ENCODE results near the gene SLX9. TPM values are rescaled to one million over a fixed set of nuclear protein-coding genes. Genes with fewer than 3 reads are reported as not detected.

Gene SLX9
- total and polyA plus RNA-seq, 7 donors, result 9.7 to 38.8 (median 20.7) TPM

DNA sequence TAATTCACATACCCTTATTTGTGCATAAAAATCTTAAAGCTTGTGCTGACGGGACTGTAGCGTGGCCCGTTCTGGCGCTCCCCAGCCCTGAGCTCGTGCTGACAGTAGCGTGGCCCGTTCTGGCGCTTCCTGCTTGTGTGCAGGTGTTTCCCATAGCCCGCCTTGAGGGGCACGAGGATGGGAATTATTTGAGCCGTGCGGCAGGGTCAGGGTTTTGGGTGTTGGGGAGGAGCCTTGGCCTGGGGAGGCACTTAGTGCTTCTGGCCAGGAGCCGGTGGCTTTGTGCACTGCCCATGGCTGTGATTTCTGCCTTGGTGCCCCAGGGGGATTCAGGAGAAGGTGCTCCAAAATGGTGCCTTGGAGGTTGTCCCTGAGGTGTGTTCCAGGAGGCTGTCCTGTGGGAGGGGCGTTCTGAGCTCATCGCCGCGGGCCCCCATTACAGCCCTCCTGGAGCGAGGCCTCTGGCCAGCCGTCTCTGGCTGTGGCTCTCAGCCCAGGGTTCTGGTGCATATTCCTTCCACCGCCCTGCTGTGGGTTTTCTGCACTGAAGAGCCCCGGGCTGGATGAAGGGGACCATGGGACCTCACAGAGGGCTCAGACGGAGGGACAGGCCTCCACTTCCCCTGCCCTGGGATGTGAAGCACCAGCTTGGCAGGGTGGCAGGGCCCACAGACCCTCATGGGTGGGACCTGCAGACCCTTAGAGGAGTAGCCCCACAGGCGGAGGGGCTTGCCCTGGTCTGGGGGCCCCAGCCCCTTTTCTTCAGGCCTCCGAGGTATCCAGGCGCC, 6.6 kb downstream of the SLX9 start:
- DNase-seq, result peak; percentile 66
- no peaks in the 10 kb centered on the region for H3K9me3 ChIP-seq
- TF ChIP-seq POLR2A (IDR thresholded peaks at IDR 0.05), result no peak
- TF ChIP-seq POLR2AphosphoS5 (IDR thresholded peaks at IDR 0.05), result no peak
- TF ChIP-seq, protein P1, sequence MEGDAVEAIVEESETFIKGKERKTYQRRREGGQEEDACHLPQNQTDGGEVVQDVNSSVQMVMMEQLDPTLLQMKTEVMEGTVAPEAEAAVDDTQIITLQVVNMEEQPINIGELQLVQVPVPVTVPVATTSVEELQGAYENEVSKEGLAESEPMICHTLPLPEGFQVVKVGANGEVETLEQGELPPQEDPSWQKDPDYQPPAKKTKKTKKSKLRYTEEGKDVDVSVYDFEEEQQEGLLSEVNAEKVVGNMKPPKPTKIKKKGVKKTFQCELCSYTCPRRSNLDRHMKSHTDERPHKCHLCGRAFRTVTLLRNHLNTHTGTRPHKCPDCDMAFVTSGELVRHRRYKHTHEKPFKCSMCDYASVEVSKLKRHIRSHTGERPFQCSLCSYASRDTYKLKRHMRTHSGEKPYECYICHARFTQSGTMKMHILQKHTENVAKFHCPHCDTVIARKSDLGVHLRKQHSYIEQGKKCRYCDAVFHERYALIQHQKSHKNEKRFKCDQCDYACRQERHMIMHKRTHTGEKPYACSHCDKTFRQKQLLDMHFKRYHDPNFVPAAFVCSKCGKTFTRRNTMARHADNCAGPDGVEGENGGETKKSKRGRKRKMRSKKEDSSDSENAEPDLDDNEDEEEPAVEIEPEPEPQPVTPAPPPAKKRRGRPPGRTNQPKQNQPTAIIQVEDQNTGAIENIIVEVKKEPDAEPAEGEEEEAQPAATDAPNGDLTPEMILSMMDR (IDR thresholded peaks at IDR 0.05), result no peak
- no peak for TF ChIP-seq EP300 (IDR thresholded peaks at IDR 0.05)
- H3K27me3 ChIP-seq, result no peaks in the 10 kb centered on the region
- no peak overlapping the region for H3K27ac ChIP-seq
- 83 to 94% methylated on average over 25 of the region's 25 CpGs for WGBS, 2 donors
- peaks cover 0 to 24% (median 22%) of the 10 kb centered on the region in 4 donors for H3K4me1 ChIP-seq
- no peak overlapping the region for H3K4me3 ChIP-seq
- peaks cover 0 to 39% (median 7%) of the 10 kb centered on the region in 4 donors for H3K36me3 ChIP-seq
- intact Hi-C loops (cut with DNase I), result no loop called here

DNA sequence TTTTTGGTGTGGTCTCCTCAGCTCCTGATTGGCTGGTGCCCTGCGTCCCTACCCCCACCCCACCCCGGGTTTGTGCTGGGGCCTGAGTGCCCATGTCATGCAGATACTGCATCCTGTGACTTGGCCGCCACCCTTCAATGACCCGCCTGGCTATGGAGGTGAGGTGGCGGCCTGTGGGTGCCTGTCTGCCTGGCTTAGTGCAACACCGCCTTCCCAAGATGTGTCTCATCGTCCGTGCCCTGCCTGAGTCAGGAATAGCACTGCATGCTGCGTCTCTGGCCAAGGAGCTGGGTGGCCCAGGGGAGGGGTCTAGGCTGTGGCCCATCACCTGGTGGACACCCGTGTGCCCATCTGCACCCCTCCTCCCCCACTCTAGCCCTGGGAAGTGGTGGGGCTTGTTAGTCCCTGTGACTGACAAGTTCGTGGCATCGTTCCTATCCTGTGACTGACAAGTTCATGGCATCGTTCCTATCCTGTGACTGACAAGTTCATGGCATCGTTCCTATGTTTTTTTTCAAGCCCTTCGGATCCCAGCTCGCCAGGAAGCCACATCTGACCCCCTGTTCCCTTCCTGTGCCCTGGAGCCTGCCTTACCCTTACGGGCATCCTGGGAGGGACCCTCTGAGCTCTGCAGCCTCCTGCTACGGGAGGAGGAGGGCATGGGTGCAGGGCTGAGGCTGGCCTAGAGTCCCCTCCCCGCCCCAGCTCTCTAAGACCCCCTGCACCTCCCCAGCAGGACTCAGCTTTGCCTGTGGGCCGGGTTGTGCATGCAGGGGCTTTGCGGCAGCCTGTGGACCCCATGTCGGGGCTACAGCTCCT, 7.5 kb downstream of the SLX9 start:
- TF ChIP-seq POLR2A (IDR thresholded peaks at IDR 0.05), result no peak
- TF ChIP-seq POLR2AphosphoS5 (IDR thresholded peaks at IDR 0.05), result no peak
- TF ChIP-seq EP300 (IDR thresholded peaks at IDR 0.05), result no peak
- TF ChIP-seq, protein P1 (IDR thresholded peaks at IDR 0.05), result no peak
- H3K27me3 ChIP-seq, result no peaks in the 10 kb centered on the region
- intact Hi-C loops (cut with DNase I), result no loop called here
- H3K4me3 ChIP-seq, result no peak overlapping the region
- peaks cover 0 to 20% (median 16%) of the 10 kb centered on the region in 4 donors for H3K4me1 ChIP-seq
- H3K36me3 ChIP-seq, result peaks cover 0 to 39% (median 7%) of the 10 kb centered on the region in 4 donors
- DNase-seq, result peak; percentile 59
- WGBS, 2 donors, result 84 to 89% methylated on average over 22 of the region's 22 CpGs
- no peak overlapping the region for H3K27ac ChIP-seq
- H3K9me3 ChIP-seq, result no peaks in the 10 kb centered on the region

DNA sequence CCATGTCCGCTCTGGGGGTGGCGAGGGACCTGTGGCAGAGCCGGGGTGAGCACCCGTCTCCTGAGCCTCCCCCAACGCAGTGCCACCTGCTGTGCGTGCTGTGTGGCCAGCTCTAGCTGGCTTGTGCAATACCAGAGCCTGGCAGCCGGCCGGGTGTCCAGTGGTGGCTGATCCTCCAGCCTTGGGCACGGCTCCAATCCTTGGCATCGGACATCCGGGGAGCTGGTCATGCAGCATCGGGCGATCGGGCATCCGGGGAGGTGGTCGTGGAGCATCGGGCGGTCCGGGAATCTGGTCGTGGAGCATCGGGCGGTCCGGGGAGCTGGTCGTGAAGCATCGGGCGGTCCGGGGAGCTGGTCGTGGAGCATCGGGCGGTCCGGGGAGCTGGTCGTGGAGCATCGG, 8.1 kb downstream of the SLX9 start:
- peak; percentile 72 for DNase-seq
- Histone ChIP-seq H3K27me3 (no peaks in the 10 kb centered on the region), H3K4me3 (no peak overlapping the region), H3K36me3 (peaks cover 0 to 39% (median 7%) of the 10 kb centered on the region in 4 donors), H3K27ac (no peak overlapping the region), H3K9me3 (no peaks in the 10 kb centered on the region), H3K4me1 (peaks cover 0 to 26% (median 21%) of the 10 kb centered on the region in 4 donors)
- no peak for TF ChIP-seq EP300 (IDR thresholded peaks at IDR 0.05)
- TF ChIP-seq, protein P1 (IDR thresholded peaks at IDR 0.05), result no peak
- no peak for TF ChIP-seq POLR2AphosphoS5 (IDR thresholded peaks at IDR 0.05)
- no peak for TF ChIP-seq POLR2A (IDR thresholded peaks at IDR 0.05)
- intact Hi-C loops (cut with DNase I), result no loop called here
- 94 to 95% methylated on average over 33 of the region's 33 CpGs for WGBS, 2 donors

DNA sequence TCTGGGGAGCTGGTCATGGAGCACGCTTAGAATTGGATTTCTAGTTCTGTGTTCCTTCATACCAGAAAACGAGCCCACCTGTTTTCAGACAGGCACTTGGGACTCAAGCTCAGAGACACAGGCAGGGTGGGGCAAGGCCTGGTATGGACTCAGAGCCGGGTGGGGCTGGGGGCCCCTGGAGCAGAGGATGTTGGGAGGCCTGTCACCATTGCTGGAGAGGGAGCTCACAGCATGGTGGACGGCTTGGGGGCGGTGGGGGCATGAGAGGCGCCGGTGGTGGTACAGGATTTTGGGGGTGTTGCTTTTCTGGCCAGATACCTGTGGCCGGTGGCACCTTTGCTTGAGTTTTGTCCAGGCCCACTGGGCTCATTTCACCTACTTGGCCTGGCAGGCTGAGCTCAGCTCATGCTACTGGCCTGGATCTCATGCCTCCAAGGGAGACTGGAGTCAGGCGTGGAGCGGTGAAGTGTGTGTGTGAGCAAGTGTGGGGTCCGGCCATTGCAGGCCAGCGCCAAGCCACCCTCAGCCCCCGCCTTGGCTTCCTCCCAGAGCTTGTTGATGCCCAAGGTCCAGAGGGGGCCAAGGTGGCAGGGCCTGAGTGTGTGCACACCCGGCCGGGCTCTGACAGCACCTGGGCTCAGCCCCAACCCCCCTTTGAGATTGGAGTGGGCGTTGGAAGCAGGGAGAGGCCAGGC, 8.7 kb downstream of the SLX9 start:
- intact Hi-C loops (cut with DNase I), result loop anchor here (1.0 kb wide), 1 partner anchor 189 kb away; no protein-coding TSS in a partner anchor
- H3K27ac ChIP-seq, result no peak overlapping the region
- WGBS, 2 donors, result 85 to 91% methylated on average over 16 of the region's 16 CpGs
- H3K36me3 ChIP-seq, result peaks cover 0 to 38% (median 4%) of the 10 kb centered on the region in 4 donors
- H3K4me3 ChIP-seq, result no peak overlapping the region
- TF ChIP-seq, protein P1 (IDR thresholded peaks at IDR 0.05), result no peak
- TF ChIP-seq POLR2A (IDR thresholded peaks at IDR 0.05) (no peak), POLR2AphosphoS5 (IDR thresholded peaks at IDR 0.05) (no peak), EP300 (IDR thresholded peaks at IDR 0.05) (no peak)
- peaks cover 0 to 31% (median 24%) of the 10 kb centered on the region in 4 donors for H3K4me1 ChIP-seq
- no peaks in the 10 kb centered on the region for H3K27me3 ChIP-seq
- no peak for DNase-seq
- no peaks in the 10 kb centered on the region for H3K9me3 ChIP-seq

Measured in sigmoid colon (tissue), 7 donors.